ENCODE data around the gene NPR3.

NPR3 gene

GRCh38 chr5:32814141-32814540 lies 103.0 kb downstream of the NPR3 start:
- DNase-seq, result no peak

DNA sequence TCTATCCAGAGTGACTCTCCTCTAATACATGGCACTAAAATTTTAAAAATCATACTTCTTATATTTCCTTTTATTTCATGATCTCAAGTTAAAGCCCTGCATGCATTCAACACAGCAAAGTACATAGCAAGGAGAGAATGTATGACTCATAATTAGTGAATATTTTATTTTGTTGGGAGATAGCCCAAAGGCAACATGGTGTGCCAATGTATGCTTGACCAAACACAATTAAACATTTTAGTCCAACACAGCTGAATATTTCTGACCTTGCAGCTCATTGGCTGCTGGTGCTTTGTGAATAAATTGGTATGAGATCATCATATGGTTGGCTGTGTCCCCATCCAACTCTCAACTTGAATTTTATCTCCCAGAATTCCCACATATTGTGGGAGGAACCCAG lies 103.5 kb downstream of the NPR3 start:
- no peak for DNase-seq

DNA sequence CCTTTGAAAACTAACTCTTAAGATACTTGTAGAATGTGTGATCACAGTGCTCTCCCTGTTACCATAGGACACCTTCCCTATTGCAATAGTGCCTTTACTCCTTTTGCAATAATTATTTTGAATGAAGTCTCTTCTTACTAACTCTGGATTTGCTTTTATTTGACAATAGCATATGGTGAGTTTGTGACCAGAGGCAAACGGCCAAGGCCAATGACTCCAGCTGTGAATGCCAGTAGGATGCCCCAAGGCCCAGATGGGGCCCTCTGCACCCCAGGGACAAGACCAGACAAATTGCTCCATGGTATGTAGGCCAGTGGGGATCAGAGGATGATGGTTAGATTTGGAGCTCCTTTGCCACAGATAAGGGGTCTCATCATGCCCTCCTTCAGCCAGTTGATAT lies 116.9 kb downstream of the NPR3 start:
- no peak for DNase-seq

DNA sequence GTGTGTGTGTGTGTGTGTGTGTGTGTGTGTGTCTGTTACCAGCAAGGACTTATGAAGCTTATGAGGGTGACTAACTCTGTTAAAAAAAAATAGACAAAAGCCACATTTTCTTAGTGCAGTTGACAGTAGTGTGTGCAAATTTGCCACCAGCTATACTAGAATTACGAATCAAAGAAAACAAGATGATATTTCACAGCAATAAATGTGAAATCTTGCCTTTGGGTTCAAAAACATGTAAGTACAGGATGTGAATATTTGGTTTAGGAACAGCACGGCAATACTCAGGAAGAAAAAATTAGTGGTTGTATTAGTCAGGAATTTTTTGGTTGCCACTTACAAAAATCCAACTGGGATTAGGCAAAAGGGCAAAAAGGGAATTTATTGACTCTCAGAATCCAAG lies 117.4 kb downstream of the NPR3 start:
- no peak for DNase-seq

- no peak for DNase-seq
These were observed 120.5 kb downstream of the NPR3 start for GRCh38 chr5:32831624-32832023.

- DNase-seq, result no peak
These were observed 122.0 kb downstream of the NPR3 start for GRCh38 chr5:32833127-32833526.

DNA sequence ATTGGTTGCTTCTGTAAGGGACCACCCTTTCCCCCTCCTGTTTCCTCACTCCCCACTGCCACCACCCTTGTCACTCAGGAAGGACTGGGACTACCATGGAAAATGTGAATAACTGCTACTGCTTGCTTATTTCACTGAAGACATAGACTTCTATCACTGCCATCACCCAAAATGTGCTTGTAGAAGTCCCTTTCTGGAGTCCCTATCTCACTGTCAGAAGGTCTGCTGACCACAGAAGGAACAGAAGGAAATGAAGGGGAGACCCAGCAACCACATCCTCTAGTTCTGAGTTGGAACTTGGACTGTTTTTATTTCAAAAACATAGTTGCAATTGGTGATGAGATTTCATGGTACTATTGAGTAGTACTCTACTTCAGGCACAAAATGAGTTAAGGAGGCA lies 122.5 kb downstream of the NPR3 start:
- DNase-seq, result no peak

DNA sequence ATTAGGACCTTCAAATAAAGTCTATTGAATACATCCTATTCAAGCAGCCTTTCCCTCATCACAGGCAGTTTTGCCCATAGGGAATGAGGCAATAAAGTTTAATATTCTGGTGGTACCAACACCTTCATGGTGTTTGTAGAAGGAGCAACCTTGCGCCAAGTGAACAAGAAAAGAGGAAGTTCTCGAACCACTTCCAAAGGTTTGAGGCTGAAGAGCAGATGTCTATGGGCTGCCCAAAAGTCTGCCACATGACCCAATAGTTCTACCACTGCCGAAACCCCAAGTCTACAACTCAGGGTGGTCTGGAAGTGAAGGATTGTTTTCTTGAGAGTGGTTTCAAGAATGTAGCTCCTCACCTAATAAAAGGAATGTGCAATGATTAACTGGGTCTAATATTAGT lies 123.1 kb downstream of the NPR3 start:
- DNase-seq, result no peak

GRCh38 chr5:32836176-32836575 lies 125.1 kb downstream of the NPR3 start:
- DNase-seq, result no peak

GRCh38 chr5:32837211-32837610 lies 126.1 kb downstream of the NPR3 start:
- no peak for DNase-seq

- no peak for DNase-seq
These were observed 128.0 kb downstream of the NPR3 start for GRCh38 chr5:32839106-32839505.

DNA sequence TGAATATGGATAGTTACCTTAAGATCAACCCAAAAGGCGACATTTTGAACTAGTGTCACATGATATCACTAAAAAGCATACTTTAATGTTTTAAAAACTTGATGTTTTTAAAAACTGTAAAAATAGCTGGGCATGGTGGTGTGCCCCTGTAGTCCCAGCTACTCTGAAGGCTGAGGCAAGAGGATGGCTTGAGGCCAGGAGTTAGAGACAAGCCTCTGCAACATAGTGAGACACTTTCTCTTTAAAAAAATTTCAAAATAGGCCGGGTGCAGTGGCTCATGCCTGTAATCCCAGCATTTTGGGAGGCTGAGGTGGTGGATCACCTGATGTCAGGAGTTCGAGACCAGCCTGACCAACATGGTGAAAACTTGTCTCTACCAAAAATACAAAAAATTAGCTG lies 129.5 kb downstream of the NPR3 start:
- DNase-seq, result no peak
